GM23338 (cell line): ENCODE measurements around the gene MAST2.

ENCODE experiments used
- CREB1 ChIP-seq: fragments of 250-450 bp; sonication (Bioruptor Pico); IDR thresholded peaks from 2 replicates; pipeline ENCODE4 v1.5.0; 2020; ENCODE audit warnings: low read depth, mild to moderate bottlenecking, moderate library complexity
- CTCF ChIP-seq, 2 experiments: fragments of 200-600 bp in 1 of 2; sonication (generic) in 1 of 2; conservative IDR thresholded peaks; 2 replicates each; pipeline versions ENCODE4 v1.5.1 to v1.6.1; 2016 to 2017; ENCODE audit warnings: antibody characterized with exemption in 2 of 2, low read depth in 2 of 2, mild to moderate bottlenecking in 2 of 2, moderate library complexity in 1 of 2
- REST ChIP-seq: IDR thresholded peaks from one replicate; pipeline ENCODE4 v1.6.1; 2018; ENCODE audit warnings: antibody characterized with exemption; ENCODE audit not compliant: unreplicated experiment

GRCh38 chr1:45772971-45773370 lies 30.4 kb upstream of the MAST2 start:
- TF ChIP-seq CTCF (conservative IDR thresholded peaks at IDR 0.05; ENCODE audit: low read depth in 2 of 2) (no peak), CREB1 (CRISPR knock-in tag) (no peak), REST (no peak)
